Measurements from ENCODE around the gene SRGAP3.

GRCh38 chr3:9099702-9100512 lies 149.5 kb downstream of the SRGAP3 start:
- TF ChIP-seq POLR2AphosphoS5 (IDR thresholded peaks at IDR 0.05; ENCODE audit: low read depth, low read length) (no peak), TAF1 (IDR thresholded peaks at IDR 0.05; ENCODE audit: borderline replicate concordance, low read depth, low read length) (no peak), POLR2A (IDR thresholded peaks at IDR 0.05; ENCODE audit: low read depth, low read length) (no peak)
